ENCODE data around the gene FLNA.

FLNA gene

GRCh38 chrX:154332561-154332960 lies 41.9 kb downstream of the FLNA start:
- DNase-seq, result no peak

- DNase-seq, result no peak
Measured at GRCh38 chrX:154329294-154329693, 45.1 kb downstream of the FLNA start.

DNA sequence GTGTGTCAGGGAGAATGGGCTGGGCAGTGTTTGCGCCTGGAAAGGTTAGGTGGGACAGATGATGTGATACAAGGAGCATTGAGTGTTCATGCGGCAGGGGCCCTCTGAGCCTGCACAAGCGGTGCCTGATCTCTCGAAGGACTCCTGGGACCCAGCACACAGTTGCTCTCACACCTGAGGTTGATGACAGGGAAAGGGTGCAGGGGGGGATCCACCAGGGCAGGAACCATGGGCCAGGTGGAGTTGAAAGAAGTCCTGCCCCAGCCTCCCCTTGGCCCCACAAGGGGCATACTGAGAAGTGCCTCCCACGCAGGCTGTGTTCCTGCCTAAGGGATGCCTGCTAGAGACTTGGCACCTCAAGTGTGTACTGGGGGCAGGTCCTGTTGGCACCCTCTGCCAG lies 45.8 kb downstream of the FLNA start:
- DNase-seq, result no peak

DNA sequence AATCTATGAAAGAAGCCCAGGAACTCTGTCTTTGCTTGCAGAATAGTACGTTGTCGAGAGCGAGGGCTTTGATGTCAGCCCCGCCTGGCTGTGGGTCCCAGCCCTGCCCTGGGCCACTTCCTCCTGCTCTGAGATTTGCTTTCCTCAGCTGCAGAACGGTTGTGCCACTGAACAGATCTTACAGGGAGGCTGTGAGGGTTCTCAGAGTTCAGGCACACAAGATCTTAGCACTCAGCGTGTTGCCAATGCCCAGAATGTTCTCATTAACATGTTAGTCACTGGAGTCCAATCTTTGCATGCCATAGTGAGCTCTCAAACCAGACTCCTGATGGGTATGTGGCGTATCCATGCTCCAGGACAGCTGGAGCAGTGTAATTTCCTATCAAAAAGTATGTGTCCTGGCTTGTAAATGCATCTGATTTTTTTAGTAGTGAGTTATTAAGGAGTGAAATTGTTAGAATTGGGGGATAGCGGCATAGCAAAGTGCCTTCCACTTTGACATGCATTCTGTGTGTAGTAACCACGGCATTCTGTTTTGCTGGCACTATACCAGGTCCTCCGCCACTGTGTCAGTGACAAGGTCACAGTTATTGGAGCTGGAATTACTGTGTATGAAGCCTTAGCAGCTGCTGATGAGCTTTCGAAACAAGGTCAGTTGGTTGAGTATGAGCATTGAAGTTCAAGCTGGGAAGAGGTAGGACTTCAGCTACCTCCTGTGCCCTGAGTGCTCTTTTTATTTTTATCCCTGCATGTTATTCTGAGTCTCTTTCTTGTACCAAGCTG lies 47.2 kb downstream of the FLNA start:
- DNase-seq, result peak; percentile 25

DNA sequence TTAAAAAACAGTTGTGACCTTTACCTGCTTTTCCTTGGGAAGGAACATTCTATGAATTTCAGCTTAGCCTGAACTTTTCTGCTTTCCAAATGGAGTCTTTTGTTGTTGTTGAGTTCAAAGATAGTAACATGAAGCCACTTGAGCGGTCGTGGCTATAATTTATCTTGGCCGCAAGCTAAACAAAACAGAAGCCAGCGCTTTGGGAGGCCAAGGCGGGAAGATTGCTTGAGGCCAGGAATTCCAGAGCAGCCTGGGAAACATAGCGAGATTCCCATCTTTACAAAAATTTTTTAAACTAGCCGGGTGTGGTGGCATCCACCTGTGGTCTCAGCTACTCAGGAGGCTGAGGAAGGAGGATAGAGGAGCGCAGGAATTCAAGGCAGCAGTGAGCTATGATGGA lies 48.9 kb downstream of the FLNA start:
- no peak for DNase-seq

DNA sequence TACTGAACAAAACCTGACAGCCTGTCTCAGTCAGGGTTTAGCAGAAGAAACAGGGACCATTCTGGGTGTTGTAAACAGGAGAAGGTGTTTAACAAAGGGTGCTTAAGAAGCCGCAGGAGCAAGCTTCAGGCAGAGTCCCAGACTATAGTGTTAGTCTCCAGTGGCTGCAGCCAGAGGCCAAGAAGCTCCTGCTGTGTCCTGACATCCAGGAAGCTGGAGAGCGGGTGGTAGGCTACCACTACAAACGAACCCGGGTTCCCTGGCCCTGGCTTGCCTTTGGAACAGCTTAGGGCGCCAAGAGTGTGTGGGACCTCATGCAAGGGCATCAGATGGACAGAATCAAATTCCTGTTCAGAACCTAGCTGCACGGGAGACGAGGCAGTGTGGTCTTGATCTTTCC lies 50.9 kb downstream of the FLNA start:
- DNase-seq, result no peak

GRCh38 chrX:154322890-154323289 lies 51.5 kb downstream of the FLNA start:
- DNase-seq, result no peak

DNA sequence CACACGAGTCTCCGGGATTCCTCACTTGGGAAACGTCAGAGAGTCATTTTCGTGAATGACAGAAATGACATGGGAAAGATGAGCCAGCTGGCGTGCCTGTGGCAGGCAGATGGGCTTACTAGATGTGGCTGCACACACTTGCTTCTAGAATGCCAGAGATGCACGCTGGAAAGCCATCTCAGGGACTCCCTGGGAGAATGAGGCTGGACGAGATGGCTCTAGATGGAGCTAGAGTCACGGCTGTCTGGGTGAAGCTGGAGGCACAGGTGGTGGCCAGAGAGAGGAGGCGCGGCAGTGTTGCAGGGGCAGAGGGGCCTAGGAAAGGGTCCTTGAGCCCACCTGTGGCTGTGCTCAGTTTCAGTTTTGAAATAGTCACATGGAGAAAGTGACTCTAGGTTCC lies 52.8 kb downstream of the FLNA start:
- DNase-seq, result no peak

DNA sequence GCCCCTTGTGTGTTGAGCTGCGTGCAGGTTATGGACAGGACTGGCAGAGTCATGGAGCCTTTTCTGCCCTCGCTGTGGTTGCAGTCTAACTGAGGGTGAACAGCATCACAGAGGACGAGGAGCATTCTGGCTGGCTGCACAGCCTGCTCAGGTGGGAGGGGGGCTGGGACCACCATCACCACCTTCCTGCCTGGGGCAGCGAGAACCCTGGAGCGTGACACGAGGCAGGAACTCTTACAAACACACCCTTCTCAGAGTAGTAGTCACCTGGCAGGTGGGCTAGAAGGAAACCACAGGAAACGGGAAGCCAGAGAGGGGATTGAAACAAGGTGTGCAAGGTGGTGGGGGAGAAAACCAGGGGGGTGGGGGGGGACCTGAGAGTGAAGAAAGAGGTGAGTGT lies 53.3 kb downstream of the FLNA start:
- no peak for DNase-seq

DNA sequence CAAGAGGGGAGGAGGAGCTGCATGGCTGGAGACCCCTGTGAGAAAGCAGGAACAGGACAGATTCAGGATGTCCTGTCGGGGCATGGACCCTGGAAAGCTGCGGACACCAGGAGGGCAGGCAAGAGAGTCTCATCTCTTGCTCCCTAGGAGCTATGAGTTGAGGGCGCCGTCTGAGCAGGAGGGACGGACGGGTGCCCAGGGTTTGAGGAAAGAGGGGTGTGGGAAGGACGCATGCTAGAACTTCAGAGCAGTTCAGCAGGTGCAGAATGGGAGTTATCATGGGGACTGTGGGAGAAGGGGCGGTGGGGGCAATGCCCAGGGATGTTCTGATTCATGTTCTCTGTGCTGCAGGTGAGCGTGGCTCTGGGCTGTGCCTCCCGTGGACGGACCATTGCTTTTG lies 54.0 kb downstream of the FLNA start:
- DNase-seq, result no peak

- DNase-seq, result no peak
Measured at GRCh38 chrX:154317391-154317995, 56.9 kb downstream of the FLNA start.

GRCh38 chrX:154315416-154315815 lies 59.0 kb downstream of the FLNA start:
- no peak for DNase-seq

DNA sequence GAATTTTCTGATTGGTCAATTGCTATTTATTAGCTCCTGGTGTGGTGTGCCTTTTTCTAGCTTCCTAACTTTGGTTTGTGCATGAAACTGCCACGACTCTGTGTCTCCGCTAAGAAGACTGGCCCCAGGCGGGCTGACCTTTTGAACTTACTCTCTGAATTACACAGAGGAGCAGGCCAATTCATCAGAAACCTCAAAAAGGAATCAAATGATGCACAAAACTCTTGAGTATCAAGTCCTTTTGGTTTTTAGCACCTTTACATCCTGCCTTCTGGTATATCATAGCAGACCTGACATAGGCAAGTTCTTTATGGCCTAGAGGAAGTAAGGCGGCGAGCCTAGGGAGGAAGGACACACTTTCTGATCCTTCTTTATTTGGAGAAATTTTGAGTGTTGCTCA lies 61.3 kb downstream of the FLNA start:
- DNase-seq, result peak; percentile 20

DNA sequence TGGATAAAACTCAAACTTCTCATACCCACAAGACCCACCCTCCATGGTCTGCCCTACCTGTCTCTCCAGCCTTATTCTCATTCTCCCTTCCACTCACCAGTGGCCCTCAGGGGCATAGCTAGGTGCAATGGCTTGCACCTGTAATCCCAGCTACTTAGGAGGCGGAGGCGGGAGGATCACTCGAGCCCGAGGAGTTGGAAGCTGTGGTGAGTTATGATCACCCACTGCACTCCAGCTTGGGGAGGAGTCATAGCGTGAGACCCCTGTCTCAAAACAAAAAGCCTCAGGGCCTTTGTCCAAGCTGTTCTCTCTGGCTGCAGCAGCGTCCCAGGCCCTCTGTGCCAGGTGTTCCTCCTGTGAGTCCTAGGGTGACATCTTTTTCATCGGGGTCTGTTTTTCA lies 62.3 kb downstream of the FLNA start:
- DNase-seq, result no peak

DNA sequence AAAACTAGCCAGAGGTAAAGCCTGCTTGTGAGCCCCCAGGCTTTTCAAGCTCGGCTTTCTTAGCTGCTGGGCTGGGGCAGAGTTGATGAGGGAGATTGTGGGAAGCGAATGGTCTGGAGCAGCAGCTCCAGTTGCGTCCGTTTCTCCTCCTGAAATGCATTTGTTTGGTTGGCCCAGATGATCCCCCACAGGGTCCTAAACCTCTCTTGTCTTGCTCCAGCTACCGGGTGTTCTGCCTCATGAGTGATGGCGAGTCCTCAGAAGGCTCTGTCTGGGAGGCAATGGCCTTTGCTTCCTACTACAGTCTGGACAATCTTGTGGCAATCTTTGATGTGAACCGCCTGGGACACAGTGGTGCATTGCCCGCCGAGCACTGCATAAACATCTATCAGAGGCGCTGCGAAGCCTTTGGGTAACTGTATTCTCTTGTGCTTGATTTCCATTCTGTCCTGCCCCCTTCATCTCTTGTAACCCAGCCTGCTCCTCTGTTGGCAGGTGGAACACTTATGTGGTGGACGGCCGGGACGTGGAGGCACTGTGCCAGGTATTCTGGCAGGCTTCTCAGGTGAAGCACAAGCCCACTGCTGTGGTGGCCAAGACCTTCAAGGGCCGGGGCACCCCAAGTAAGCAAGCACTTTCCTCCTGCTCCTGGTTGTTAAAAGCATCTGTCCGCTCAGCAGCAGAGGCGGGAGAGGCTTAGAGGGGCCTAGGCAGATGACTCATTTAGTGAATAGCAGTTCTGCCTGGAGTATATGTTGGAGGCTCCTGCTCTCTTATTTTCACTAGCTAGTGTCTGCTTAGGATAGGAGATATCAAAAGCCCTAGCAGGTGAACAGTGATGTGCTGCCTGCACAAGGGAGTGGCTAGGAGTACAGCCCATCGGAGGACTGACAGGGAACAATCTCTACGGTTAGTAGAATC lies 63.6 kb downstream of the FLNA start:
- no peak for DNase-seq

GRCh38 chrX:154309041-154309775 lies 65.2 kb downstream of the FLNA start:
- DNase-seq, result no peak

DNA sequence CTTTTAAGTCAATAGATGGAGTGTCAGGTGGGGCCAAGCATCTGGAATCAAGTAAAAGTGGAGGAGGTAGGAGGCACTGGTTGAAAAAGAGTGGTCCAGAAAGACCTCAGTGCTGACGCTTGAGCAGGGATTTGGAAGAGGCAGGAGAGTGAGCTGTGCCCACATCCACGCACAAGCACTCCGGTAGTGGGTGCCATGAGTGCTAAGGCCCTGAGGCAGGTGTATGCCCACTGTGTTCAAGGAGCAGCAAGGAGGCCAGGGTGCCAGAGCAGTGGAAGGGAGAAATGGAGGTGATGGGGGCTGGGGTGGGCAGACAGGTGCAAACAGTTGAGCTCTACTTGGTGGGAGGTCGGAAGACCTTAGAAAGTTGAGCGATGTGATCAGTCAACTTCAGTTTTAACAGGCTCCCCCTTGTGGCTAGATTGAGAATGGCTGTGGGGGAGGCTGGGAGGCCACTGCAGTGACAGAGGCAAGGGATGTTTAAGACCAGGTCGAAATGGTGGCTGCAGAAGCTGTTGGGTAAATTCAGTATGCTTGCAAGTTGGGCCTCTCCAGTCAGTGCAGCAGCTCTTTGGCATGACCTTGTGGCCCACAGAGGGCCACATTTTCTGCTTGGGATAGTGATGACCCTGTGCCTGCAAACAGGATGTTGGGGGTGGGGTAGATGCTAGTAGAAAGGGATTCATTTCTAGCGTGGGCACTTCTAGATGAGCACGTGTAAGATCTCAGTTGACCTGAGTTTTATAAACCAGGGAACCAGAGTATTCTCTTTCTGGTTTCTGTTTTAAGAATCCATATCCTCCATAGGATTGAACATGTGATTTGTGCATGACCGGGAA lies 66.1 kb downstream of the FLNA start:
- DNase-seq, result peak; percentile 80

GRCh38 chrX:154307202-154307601 lies 67.2 kb downstream of the FLNA start:
- no peak for DNase-seq

DNA sequence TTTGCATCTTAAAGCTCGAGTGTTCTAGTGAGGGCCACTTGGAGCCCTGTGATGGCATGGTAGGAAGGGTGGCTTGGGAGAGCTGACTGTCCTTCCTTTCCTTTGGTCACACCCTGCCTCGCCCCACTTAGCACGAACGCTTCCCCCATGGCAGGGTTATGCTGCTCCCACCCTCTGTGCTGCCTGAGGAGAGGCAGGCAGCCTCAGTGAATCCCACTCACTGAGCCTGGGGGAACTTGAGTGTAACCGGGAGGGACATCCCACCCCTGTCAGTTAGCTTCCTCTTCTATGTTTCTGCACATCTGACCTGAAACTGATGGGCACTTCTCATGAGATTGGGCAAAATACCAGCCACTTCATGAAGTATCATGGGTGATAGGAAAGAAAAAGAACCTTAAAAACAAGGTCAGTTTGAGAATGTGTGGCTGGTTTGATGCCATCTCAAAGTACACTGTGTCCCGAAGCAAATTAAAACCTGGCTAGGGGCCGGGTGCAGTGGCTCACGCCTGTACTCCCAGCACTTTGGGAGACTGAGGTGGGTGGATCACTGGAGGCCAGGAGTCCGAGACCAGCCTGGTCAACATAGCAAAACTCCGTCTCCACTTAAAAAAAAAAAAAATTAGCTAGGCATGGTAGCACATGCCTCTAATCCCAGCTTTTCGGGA lies 68.8 kb downstream of the FLNA start:
- no peak for DNase-seq

GRCh38 chrX:154304846-154305245 lies 69.6 kb downstream of the FLNA start:
- no peak for DNase-seq

- DNase-seq, result no peak
Measured at GRCh38 chrX:154303476-154303875, 71.0 kb downstream of the FLNA start.
